Left hindlimb (tissue), 1 donor: ENCODE results near the gene D2HGDH.
A peak's percentile ranks its signal among the peaks of the same experiment; 100 is the strongest.
"Not testable (repeated sequence)": the region's sequence is repeated elsewhere in the genome, so short reads cannot be mapped to it uniquely, and the experiment has no call there.

Experiments
- DNase-seq: peaks from one replicate; pipeline ENCODE4 v3.0.0-alpha.2; 2018

Gene D2HGDH

GRCh38 chr2:241810307-241811200, 76.1 kb downstream of the D2HGDH start:
- no peak for DNase-seq

- DNase-seq = no peak
Measured at GRCh38 chr2:241811201-241811951, 76.9 kb downstream of the D2HGDH start.

- no peak for DNase-seq
Measured at GRCh38 chr2:241811952-241812729, 77.7 kb downstream of the D2HGDH start.

GRCh38 chr2:241812730-241813643, 78.6 kb downstream of the D2HGDH start:
- no peak for DNase-seq

- DNase-seq = no peak
Measured at GRCh38 chr2:241813644-241814392, 79.4 kb downstream of the D2HGDH start.

- no peak for DNase-seq
Measured at GRCh38 chr2:241814393-241814642, 79.9 kb downstream of the D2HGDH start.

GRCh38 chr2:241814643-241815476, 80.4 kb downstream of the D2HGDH start:
- peak; percentile 15 for DNase-seq

GRCh38 chr2:241815477-241816430, 81.3 kb downstream of the D2HGDH start:
- DNase-seq = no peak

- DNase-seq = peak; percentile 21
Measured at GRCh38 chr2:241816431-241817121, 82.1 kb downstream of the D2HGDH start.

- DNase-seq = peak; percentile 10
Measured at GRCh38 chr2:241817126-241817820, 82.8 kb downstream of the D2HGDH start.

GRCh38 chr2:241817821-241818215, 83.4 kb downstream of the D2HGDH start:
- DNase-seq = not testable (repeated sequence)
